Activated naive CD8-positive, alpha-beta T cell treated with anti-CD3 and anti-CD28 coated beads, Interleukin-2, amount 50 U/mL, for 24 hours (primary cell): ENCODE measurements around the gene BHMT.

Source experiments
- ATAC-seq: fragments of 150-1000 bp; cut with Tn5 transposase; one replicate; pipeline ENCODE4 v1.10.0; 2021
- DNase-seq: peaks from one replicate; pipeline ENCODE4 v3.0.0; 2021
- H3K27ac Mint-ChIP-seq: one replicate; pipeline ENCODE4 v1.8.0; 2021; ENCODE audit warnings: mild to moderate bottlenecking, mixed read lengths
- H3K27me3 Mint-ChIP-seq: one replicate; pipeline ENCODE4 v1.8.0; 2021; ENCODE audit warnings: mixed read lengths
- H3K36me3 Mint-ChIP-seq: one replicate; pipeline ENCODE4 v1.8.0; 2021; ENCODE audit warnings: low read depth, mixed read lengths
- H3K4me1 Mint-ChIP-seq: one replicate; pipeline ENCODE4 v1.8.0; 2021; ENCODE audit warnings: mixed read lengths
- H3K4me3 Mint-ChIP-seq: one replicate; pipeline ENCODE4 v1.8.0; 2021; ENCODE audit warnings: mild to moderate bottlenecking, moderate library complexity, mixed read lengths
- H3K9me3 Mint-ChIP-seq: one replicate; pipeline ENCODE4 v1.8.0; 2021; ENCODE audit warnings: mixed read lengths

Gene BHMT

GRCh38 chr5:79111387-79111959, at the start of gene BHMT:
Gene BHMT (plus strand): TSS chr5:79111809. CDS start chr5:79111886, 77 bp downstream.
- H3K4me3 Mint-ChIP-seq = no peak within 1 kb of the TSS
- peaks cover 58% of the 10 kb centered on the region for H3K27me3 Mint-ChIP-seq
- no peaks in the 10 kb centered on the region for H3K36me3 Mint-ChIP-seq
- no peak for ATAC-seq
- no peak for DNase-seq
- H3K27ac Mint-ChIP-seq = no peak within 1 kb of the TSS
- H3K9me3 Mint-ChIP-seq = no peaks in the 10 kb centered on the region
- no peaks in the 10 kb centered on the region for H3K4me1 Mint-ChIP-seq

GRCh38 chr5:79062436-79062835, 49.2 kb upstream of the BHMT start:
- ATAC-seq (no peak), DNase-seq (no peak)
- no peak overlapping the region for H3K27ac Mint-ChIP-seq
- no peaks in the 10 kb centered on the region for H3K9me3 Mint-ChIP-seq
- no peaks in the 10 kb centered on the region for H3K36me3 Mint-ChIP-seq
- H3K4me3 Mint-ChIP-seq = no peak overlapping the region
- peaks cover 8% of the 10 kb centered on the region for H3K27me3 Mint-ChIP-seq
- H3K4me1 Mint-ChIP-seq = peaks cover 3% of the 10 kb centered on the region

- Mint-ChIP-seq H3K27ac (no peak within 1 kb of the TSS), H3K9me3 (peaks cover 4% of the 10 kb centered on the region), H3K4me3 (no peak within 1 kb of the TSS), H3K4me1 (peaks cover 2% of the 10 kb centered on the region), H3K36me3 (no peaks in the 10 kb centered on the region), H3K27me3 (peaks cover 36% of the 10 kb centered on the region)
- DNase-seq (peak; percentile 13), ATAC-seq (no peak)
These were observed 41.9 kb upstream of the BHMT start, which contains the start of the genes BHMT2 and DMGDH for GRCh38 chr5:79069488-79070349. Gene BHMT2 (plus strand): TSS chr5:79069767. CDS start chr5:79069783, 16 bp downstream. Gene DMGDH (minus strand): TSS chr5:79069674. CDS start chr5:79069620, 54 bp downstream.

- peaks cover 36% of the 10 kb centered on the region for H3K27me3 Mint-ChIP-seq
- H3K27ac Mint-ChIP-seq = no peak overlapping the region
- no peaks in the 10 kb centered on the region for H3K36me3 Mint-ChIP-seq
- H3K4me3 Mint-ChIP-seq = no peak overlapping the region
- DNase-seq = no peak
- peaks cover 6% of the 10 kb centered on the region for H3K4me1 Mint-ChIP-seq
- H3K9me3 Mint-ChIP-seq = peaks cover 4% of the 10 kb centered on the region
- ATAC-seq = no peak
These were observed 41.3 kb upstream of the BHMT start for GRCh38 chr5:79070350-79070667.

- ATAC-seq = peak; percentile 59
- Mint-ChIP-seq H3K4me3 (no peak overlapping the region), H3K36me3 (no peaks in the 10 kb centered on the region), H3K27me3 (peaks cover 22% of the 10 kb centered on the region), H3K4me1 (peaks cover 6% of the 10 kb centered on the region), H3K9me3 (peaks cover 4% of the 10 kb centered on the region), H3K27ac (no peak overlapping the region)
- DNase-seq = no peak
These were observed 37.0 kb upstream of the BHMT start for GRCh38 chr5:79074641-79075040.

- Mint-ChIP-seq H3K4me3 (no peak overlapping the region), H3K27ac (no peak overlapping the region), H3K27me3 (peaks cover 15% of the 10 kb centered on the region), H3K9me3 (peaks cover 4% of the 10 kb centered on the region), H3K4me1 (peaks cover 6% of the 10 kb centered on the region), H3K36me3 (no peaks in the 10 kb centered on the region)
- DNase-seq (no peak), ATAC-seq (no peak)
These were observed 35.8 kb upstream of the BHMT start for GRCh38 chr5:79075646-79076426.

GRCh38 chr5:79076819-79077218, 34.8 kb upstream of the BHMT start:
- Mint-ChIP-seq H3K4me1 (peaks cover 6% of the 10 kb centered on the region), H3K9me3 (peaks cover 4% of the 10 kb centered on the region), H3K4me3 (no peak overlapping the region), H3K36me3 (no peaks in the 10 kb centered on the region), H3K27ac (no peak overlapping the region), H3K27me3 (peaks cover 11% of the 10 kb centered on the region)
- ATAC-seq = no peak
- no peak for DNase-seq

- H3K36me3 Mint-ChIP-seq = no peaks in the 10 kb centered on the region
- peaks cover 6% of the 10 kb centered on the region for H3K4me1 Mint-ChIP-seq
- H3K9me3 Mint-ChIP-seq = no peaks in the 10 kb centered on the region
- no peak overlapping the region for H3K4me3 Mint-ChIP-seq
- peaks cover 6% of the 10 kb centered on the region for H3K27me3 Mint-ChIP-seq
- no peak for ATAC-seq
- no peak for DNase-seq
- no peak overlapping the region for H3K27ac Mint-ChIP-seq
These were observed 33.8 kb upstream of the BHMT start for GRCh38 chr5:79077680-79078365.

GRCh38 chr5:79080804-79081203, 30.8 kb upstream of the BHMT start:
- Mint-ChIP-seq H3K9me3 (no peaks in the 10 kb centered on the region), H3K27ac (no peak overlapping the region), H3K4me3 (no peak overlapping the region), H3K27me3 (no peaks in the 10 kb centered on the region), H3K4me1 (no peaks in the 10 kb centered on the region), H3K36me3 (no peaks in the 10 kb centered on the region)
- no peak for DNase-seq
- ATAC-seq = no peak

- Mint-ChIP-seq H3K9me3 (no peaks in the 10 kb centered on the region), H3K36me3 (no peaks in the 10 kb centered on the region), H3K4me1 (no peaks in the 10 kb centered on the region), H3K27me3 (no peaks in the 10 kb centered on the region), H3K27ac (no peak overlapping the region), H3K4me3 (no peak overlapping the region)
- ATAC-seq (no peak), DNase-seq (no peak)
These were observed 29.8 kb upstream of the BHMT start for GRCh38 chr5:79081779-79082178.

GRCh38 chr5:79086116-79086515, 25.5 kb upstream of the BHMT start:
- H3K27ac Mint-ChIP-seq = no peak overlapping the region
- no peak overlapping the region for H3K4me3 Mint-ChIP-seq
- H3K27me3 Mint-ChIP-seq = no peaks in the 10 kb centered on the region
- H3K4me1 Mint-ChIP-seq = no peaks in the 10 kb centered on the region
- H3K9me3 Mint-ChIP-seq = no peaks in the 10 kb centered on the region
- ATAC-seq (no peak), DNase-seq (no peak)
- H3K36me3 Mint-ChIP-seq = no peaks in the 10 kb centered on the region

GRCh38 chr5:79088507-79088906, 23.1 kb upstream of the BHMT start:
- no peak overlapping the region for H3K4me3 Mint-ChIP-seq
- H3K36me3 Mint-ChIP-seq = no peaks in the 10 kb centered on the region
- no peak for DNase-seq
- no peaks in the 10 kb centered on the region for H3K4me1 Mint-ChIP-seq
- peaks cover 2% of the 10 kb centered on the region for H3K27me3 Mint-ChIP-seq
- no peak overlapping the region for H3K27ac Mint-ChIP-seq
- ATAC-seq = no peak
- H3K9me3 Mint-ChIP-seq = no peaks in the 10 kb centered on the region

- H3K4me3 Mint-ChIP-seq = no peak overlapping the region
- peaks cover 5% of the 10 kb centered on the region for H3K9me3 Mint-ChIP-seq
- no peak for ATAC-seq
- no peaks in the 10 kb centered on the region for H3K4me1 Mint-ChIP-seq
- no peak overlapping the region for H3K27ac Mint-ChIP-seq
- peaks cover 2% of the 10 kb centered on the region for H3K27me3 Mint-ChIP-seq
- no peak for DNase-seq
- no peaks in the 10 kb centered on the region for H3K36me3 Mint-ChIP-seq
These were observed 20.5 kb upstream of the BHMT start for GRCh38 chr5:79091064-79091463.

GRCh38 chr5:79093762-79094161, 17.8 kb upstream of the BHMT start:
- no peak for DNase-seq
- no peak overlapping the region for H3K4me3 Mint-ChIP-seq
- ATAC-seq = no peak
- peaks cover 5% of the 10 kb centered on the region for H3K9me3 Mint-ChIP-seq
- no peaks in the 10 kb centered on the region for H3K4me1 Mint-ChIP-seq
- peaks cover 5% of the 10 kb centered on the region for H3K27me3 Mint-ChIP-seq
- no peaks in the 10 kb centered on the region for H3K36me3 Mint-ChIP-seq
- no peak overlapping the region for H3K27ac Mint-ChIP-seq
